GM19035 (cell line): ENCODE data around the gene RHBDD2.

Experiments used
- ATAC-seq: cut with Tn5 transposase; IDR thresholded peaks from one replicate; pipeline ENCODE4 v1.9.1; 2021; ENCODE audit not compliant: unreplicated experiment

The RHBDD2 gene

DNA sequence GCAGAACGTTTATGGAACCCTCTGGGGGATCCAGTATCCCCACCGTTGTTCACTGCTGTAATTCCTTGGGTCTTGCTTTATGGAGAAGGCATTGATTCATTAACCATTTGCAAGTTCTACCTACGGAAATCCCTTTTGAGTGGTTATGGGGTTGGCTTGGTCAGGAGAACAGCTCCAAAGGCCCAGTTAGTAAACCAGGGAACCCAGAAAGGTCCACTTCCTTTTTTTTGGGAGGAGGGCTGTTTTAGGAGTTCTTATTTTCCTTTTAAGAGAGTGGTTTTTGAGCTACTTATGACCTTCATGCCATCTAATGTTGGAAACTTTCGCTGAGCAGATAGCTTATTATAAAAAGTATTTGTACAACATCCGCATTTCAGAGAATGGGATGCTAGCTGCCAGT, 37.4 kb downstream of the RHBDD2 start:
- no peak for ATAC-seq

DNA sequence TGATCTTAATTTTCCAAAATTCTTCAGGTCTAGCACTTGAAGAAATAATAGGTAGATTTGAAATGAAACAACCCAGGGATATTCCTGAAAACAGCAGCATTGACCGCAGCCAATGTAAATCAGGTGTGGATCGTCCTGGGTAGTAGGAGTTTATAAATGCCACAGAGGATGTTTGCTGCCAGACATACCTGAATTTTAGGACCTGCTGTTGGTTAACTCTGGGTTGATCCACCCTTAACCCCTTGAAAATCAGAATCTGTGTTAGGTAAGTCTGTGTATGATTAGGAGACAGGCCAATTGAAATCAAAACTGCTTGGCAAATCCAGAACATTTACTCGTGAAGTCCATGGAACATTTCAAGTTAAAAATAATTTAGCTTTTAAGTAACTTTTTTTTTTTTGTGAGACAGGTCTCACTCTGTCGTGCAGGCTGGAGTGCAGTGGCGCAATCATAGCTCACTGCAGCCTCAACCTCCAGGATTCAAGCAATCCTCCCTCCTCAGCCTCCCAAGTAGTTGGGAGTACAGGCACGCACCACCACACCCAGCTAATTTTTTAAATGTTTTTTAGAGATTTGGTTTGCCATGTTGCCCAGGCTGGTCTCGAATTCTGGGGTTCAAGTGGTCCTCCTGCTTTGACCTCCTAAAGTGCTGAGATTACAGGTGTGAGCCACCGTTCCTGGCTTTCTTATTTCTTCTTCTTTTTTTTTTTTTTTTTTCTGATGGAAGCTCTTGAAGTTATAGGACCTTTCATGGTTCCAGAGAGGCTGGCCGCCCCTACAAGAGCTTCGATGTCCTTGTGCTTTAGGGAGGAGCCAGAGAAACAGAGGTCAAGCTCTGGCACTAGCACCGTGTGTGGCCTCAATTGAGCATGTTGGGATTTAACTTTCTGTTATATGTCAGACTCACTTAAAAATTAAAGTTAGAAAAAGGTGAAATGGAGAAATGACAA, 38.1 kb downstream of the RHBDD2 start:
- ATAC-seq: no peak

DNA sequence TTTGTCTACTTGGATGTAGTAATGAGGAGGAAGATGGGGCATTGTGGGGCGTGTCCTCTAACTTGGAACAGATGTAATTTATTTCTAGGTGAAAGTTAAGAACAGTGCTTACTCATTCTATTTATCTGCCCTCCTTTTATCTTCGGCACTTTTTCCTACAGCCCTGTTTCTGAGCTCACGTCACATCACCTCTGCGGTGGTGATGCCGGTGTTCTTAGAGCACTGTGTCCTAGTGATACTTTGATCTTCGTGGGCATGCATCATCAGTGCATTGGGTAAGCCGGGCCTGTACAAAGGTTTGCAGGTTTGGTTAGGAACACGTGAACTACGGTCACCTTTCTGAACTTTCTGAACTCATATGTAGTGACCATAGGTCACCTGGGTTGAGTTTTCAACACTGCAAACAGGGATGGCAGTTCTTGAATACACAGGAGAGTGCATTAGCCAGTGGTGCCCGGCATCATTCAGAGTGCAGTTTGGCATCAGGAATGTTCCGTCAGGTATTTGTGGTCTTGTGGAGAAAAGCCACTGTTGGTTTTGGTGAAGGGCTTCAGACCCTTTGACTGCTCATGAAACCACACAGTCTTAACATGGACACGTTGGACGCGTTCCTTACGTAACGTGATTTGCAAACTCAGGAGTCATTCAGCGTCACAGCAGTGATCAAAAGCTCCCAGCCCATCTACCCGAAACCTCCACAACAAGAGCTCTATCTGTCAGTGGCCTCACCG, 41.8 kb downstream of the RHBDD2 start:
- no peak for ATAC-seq

DNA sequence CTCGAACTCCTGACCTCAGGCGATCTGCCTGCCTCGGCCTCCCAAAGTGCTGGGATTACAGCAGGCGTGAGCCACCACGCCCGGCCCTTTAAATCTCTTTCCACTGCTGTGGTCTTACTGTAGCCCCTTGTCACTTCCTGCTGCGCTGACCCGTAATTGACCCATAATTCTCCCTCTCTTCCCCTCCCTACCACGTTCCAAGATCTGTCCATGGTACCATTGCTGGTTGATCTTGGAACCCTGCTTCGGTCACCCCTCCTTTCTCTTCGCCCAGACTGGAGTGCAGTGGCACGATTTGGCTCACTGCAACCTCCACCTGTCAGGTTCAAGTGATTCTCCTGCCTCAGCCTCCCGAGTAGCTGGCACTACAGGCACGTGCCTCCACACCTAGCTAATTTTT, 42.6 kb downstream of the RHBDD2 start:
- no peak for ATAC-seq

DNA sequence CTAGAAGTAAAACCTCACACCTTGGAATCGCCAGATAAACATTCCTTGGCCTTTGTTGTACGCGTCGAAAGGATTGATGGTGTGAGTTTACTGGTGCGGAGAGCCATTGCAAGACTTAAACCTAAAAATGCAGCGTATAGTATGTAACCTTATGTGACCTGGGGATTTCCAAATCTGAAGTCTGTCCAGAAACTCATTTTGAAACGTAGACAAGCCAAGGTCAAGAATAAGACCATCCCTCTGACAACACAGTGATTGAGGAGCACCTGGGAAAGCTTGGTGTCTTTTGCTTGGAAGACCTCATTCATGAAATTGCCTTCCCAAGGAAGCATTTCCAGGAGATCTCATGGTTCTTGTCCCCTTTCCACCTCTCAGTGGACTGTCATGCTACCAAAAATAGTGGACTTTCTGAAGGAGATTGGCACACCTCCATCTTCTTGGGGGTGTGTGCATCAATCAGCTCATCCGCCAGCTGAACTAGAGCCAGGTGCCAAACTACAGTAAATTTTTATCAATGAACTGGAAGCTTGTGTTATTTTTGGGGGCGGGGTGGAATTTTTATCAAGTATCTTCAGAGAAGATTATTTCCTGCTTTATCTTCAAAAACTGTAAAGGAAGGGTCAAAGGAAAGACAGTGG, 44.3 kb downstream of the RHBDD2 start:
- ATAC-seq: no peak

DNA sequence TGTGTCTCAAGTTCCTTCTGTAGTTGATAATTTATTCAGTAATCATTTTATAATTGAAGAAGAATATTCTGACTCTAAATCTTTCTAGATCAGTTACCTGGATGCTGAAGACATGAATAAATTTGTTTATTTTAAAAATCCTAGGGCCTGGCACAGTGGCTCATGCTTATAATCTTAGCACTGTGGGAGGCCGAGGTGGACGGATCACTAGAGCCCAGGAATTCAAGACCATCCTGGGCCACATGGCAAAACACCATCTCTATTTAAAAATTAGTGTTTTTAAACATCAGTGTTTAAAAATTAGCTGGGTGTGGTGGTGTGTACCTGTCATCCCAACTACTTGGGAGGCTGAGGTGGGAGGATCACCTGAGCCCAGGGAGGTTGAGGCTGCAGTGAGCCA, 45.4 kb downstream of the RHBDD2 start:
- ATAC-seq: no peak

DNA sequence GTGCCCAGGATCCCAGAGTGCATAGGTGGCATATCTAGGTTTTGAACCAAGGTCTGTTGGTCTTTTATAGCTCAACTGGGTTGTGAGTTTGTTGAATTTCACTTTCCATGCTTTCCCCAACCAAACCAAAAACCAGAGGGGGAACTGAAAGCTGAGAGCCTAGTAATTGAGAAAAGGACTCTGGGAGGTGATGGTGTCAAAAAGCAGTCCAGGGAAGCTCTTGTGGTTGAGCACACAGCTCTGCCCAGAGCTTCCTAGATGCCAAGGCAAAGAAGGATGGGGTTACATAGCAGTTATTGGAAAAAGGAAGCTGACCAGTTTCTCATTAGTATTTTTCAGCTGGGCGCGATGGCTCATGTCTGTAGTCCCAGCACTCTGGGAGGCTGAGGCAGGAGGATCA, 46.1 kb downstream of the RHBDD2 start:
- ATAC-seq: no peak

DNA sequence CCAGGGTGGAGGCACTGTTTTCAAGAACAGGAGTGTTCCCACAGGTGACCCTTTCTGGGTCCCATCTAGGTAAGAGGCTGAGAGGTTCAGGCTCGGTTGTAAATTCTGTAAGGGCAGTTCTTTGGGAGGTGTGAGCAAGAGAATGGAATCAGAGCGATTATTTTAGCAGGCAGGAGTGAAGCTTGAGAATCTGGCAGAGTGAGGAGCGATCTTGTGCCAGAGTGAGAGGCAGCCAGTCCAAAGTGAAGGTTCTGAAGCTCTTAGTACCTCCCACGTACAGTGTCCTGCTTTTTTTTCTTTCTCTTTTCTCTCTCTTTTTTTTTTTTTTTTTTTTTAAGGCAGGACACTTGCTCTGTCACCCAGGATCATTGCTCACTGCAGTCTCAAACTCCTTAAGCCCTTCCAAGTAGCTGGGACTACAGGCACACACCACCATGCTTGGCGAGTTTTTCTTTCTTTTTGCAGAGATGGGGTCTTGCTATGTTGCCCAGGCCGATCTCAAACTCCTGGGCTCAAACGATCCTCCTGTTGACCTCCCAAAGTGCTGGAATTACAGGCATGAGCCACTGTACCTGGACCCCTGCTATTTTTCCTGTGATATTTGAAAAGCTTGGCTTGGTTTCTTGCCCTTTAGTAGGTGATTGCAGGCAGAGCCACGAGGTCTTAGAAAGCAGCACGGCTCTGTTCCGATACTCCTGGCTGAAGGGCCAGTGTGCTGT, 47.0 kb downstream of the RHBDD2 start:
- no peak for ATAC-seq

DNA sequence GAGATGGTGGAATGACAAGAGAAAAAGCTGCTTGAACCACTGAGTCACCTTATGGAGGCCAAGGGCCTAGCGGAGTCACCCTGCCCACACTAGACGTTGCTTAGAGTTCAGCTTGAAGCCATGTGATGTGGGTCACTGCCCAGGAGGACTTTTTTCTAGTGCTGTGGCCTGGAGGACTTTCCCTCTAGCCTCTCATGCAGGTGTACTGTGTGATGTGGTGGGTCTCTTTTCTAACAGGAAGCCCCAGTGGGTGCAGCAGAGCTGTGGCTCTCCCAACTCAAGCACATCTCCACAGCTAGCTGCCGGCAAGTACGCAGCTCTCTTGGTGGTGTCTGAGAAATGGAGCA, 49.7 kb downstream of the RHBDD2 start:
- no peak for ATAC-seq

DNA sequence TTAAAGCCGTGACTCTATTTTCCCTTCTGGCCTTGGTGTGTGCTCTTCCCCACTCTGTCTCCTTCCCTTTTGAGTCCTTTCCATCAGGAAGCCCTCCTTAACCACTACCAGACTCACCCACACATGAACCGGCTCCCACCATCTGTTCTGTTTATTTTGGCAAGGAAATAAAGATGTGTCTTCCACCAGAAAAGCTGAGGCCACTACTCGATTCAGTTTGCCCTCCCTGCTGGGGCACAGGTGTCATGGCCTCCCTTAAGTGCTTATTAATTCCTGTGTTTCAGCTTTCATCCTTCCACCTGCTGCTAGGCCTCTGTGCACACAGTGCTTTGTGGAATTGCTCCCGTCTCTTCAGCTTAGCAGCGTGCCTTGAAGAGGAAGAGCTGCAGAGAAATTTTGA, 52.8 kb downstream of the RHBDD2 start:
- no peak for ATAC-seq

DNA sequence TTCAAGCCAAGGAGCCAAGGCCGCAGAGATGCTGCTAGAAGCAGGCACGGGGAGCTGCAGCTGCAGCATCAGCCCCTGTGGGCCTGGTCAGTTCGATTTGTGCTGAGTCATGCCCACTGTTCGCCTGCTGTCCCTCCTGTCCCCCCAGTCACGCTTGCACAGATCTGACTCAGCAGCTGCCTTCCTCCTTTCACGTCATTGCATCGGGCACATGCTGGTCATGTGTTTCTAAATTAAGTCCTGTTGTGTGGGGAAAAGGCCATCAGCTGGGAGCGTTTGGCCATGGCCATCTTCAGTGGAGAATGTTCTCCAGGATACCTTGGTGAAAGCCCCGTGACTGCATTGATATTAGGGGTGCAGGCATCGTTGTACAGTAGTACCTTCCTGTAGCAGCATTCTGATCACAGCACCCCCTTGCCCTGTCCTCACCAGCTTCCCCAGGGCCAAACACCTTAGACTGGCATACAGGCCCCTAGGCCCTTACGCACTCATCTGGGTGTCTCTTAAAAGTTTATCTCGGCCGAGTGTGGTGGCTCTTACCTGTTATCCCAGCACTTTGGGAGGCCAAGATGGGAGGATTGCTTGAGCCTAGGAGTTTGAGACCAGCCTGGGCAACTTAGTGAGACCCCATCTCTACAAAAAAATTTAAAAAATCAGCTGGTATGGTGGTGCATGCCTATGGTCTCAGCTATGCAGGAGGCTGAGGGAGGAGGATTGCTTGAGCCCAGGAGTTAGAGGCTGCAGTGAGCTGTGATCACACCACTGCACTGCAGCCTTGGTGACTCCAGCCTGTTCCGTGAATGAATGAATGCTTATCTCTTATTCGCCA, 59.3 kb downstream of the RHBDD2 start:
- no peak for ATAC-seq
